GM21526 (cell line): ENCODE results near the gene SMG6.
"Not testable (repeated sequence)": the region's sequence is repeated elsewhere in the genome, so short reads cannot be mapped to it uniquely, and the experiment has no call there.

Source experiments
- ATAC-seq: cut with Tn5 transposase; IDR thresholded peaks from one replicate; pipeline ENCODE4 v1.9.1; 2021; ENCODE audit warnings: moderate library complexity; ENCODE audit not compliant: unreplicated experiment, low FRiP score

The SMG6 gene

GRCh38 chr17:2264067-2264860 is 39.3 kb downstream of the SMG6 start:
- no peak for ATAC-seq

- no peak for ATAC-seq
Observed at GRCh38 chr17:2263183-2264066, 40.2 kb downstream of the SMG6 start.

- ATAC-seq = no peak
Observed at GRCh38 chr17:2262135-2262587, 41.4 kb downstream of the SMG6 start.

- ATAC-seq = no peak
Observed at GRCh38 chr17:2259769-2260536, 43.6 kb downstream of the SMG6 start.

- not testable (repeated sequence) for ATAC-seq
Observed at GRCh38 chr17:2258830-2259229, 44.8 kb downstream of the SMG6 start.

GRCh38 chr17:2253768-2254406 is 49.7 kb downstream of the SMG6 start:
- ATAC-seq = no peak

- no peak for ATAC-seq
Observed at GRCh38 chr17:2253362-2253761, 50.2 kb downstream of the SMG6 start.

- ATAC-seq = no peak
Observed at GRCh38 chr17:2251098-2251497, 52.5 kb downstream of the SMG6 start.

- ATAC-seq = no peak
Observed at GRCh38 chr17:2250140-2251095, 53.2 kb downstream of the SMG6 start.

- no peak for ATAC-seq
Observed at GRCh38 chr17:2247005-2247404, 56.6 kb downstream of the SMG6 start.

- no peak for ATAC-seq
Observed at GRCh38 chr17:2244545-2245525, 58.8 kb downstream of the SMG6 start.

- ATAC-seq = no peak
Observed at GRCh38 chr17:2243953-2244352, 59.6 kb downstream of the SMG6 start.

- no peak for ATAC-seq
Observed at GRCh38 chr17:2241823-2242222, 61.8 kb downstream of the SMG6 start.

- no peak for ATAC-seq
Observed at GRCh38 chr17:2240541-2240940, 63.0 kb downstream of the SMG6 start.

GRCh38 chr17:2239882-2240430 is 63.6 kb downstream of the SMG6 start:
- no peak for ATAC-seq

- no peak for ATAC-seq
Observed at GRCh38 chr17:2239170-2239551, 64.4 kb downstream of the SMG6 start.

- ATAC-seq = peak; percentile 40
Observed at GRCh38 chr17:2238432-2239169, 65.0 kb downstream of the SMG6 start.
